HL-60 (cell line): ENCODE measurements around the gene FGFBP1.

ENCODE experiments used
- CTCF ChIP-seq: IDR thresholded peaks from one replicate; pipeline ENCODE4 v1.5.1; 2011; ENCODE audit warnings: low read length, control low read depth, inconsistent platforms; ENCODE audit not compliant: insufficient read depth
- GABPA ChIP-seq: IDR thresholded peaks from 2 replicates; pipeline ENCODE4 v1.6.1; 2012; ENCODE audit warnings: low read depth

- TF ChIP-seq CTCF (no peak), GABPA (no peak)
Measured at GRCh38 chr4:15936495-15936894, 2.0 kb downstream of the FGFBP1 start.
